ENCODE measurements around the gene CXCR6. TPM values are rescaled to one million over a fixed set of nuclear protein-coding genes. Genes with fewer than 3 reads are reported as not detected.

Gene CXCR6
- total and polyA plus RNA-seq, 12 donors, result 0.17 to 1.2 (median 0.35) TPM; not detected in 4

DNA sequence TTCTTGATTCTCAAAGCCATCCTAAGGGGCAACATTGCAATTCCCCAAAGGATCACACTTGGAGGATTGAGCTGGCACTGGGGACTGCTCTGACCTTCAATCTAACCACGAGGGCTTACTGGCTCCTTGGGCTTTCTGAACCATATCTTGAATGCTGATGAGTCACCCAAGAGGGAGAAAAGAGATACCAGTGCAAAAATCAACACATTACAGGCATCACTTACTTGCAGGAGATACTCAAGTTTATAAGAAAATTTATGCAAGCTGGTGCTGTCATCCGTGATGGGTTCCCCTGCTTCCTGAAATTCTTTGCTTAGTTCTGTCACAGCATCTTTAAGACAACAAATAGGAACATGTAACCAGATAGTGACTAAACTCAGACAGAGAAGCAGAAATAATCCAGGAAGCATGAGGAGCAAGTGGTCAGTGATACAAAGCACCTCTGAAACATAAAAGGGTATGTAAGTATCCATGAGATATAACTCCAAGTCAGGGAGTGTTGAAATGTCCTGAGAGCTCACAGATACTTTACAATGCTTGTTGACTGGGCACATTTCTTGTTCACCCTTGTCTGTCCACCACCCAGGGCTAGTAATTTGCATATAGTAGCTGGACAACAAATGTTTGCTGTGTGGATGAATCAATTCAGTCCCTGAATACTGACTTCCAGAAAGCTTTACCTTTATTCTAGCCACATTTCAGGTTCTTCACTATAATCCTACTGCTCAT, 38.2 kb downstream of the CXCR6 start:
- Histone ChIP-seq H3K27ac (peak overlapping the region in 4 of 10 donors; percentile 3 to 98 (median 34)), H3K36me3 (peaks cover 0 to 84% (median 62%) of the 10 kb centered on the region in 9 donors), H3K4me1 (peaks cover 19 to 82% (median 45%) of the 10 kb centered on the region in 9 donors), H3K9me3 (no peaks in the 10 kb centered on the region), H3K27me3 (no peaks in the 10 kb centered on the region), H3K4me3 (no peak overlapping the region)
- intact Hi-C loops (cut with DNase I), result loop anchor here in 1 of 10 donors (5.0 kb wide), 1 partner anchor 39 kb away; the partner anchor contains the start of gene CXCR6
- ATAC-seq (no peak), DNase-seq (no peak)
- TF ChIP-seq, protein P1, sequence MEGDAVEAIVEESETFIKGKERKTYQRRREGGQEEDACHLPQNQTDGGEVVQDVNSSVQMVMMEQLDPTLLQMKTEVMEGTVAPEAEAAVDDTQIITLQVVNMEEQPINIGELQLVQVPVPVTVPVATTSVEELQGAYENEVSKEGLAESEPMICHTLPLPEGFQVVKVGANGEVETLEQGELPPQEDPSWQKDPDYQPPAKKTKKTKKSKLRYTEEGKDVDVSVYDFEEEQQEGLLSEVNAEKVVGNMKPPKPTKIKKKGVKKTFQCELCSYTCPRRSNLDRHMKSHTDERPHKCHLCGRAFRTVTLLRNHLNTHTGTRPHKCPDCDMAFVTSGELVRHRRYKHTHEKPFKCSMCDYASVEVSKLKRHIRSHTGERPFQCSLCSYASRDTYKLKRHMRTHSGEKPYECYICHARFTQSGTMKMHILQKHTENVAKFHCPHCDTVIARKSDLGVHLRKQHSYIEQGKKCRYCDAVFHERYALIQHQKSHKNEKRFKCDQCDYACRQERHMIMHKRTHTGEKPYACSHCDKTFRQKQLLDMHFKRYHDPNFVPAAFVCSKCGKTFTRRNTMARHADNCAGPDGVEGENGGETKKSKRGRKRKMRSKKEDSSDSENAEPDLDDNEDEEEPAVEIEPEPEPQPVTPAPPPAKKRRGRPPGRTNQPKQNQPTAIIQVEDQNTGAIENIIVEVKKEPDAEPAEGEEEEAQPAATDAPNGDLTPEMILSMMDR (IDR thresholded peaks at IDR 0.05), result no peak
- WGBS, 2 donors, result 33 to 39% methylated on average over 2 of the region's 2 CpGs

DNA sequence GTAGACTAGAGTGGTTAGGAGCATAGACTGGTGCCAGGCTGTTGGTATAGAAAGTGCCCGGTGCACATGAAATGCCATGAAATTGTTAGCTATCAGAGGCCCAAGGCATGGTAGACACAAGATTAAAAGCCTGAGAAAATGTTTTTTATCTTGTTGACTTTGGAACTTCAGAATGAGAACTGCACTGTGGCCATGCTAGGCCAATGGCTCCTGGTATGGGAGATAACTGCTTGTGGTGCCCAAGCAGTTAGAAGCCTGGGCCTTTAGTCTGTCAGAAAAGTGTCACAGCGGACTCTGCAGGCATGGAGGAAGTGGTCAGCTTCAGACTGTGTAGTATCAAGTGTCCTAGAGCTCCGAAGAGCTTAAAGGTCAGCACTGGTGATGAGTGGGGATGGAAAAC, 40.5 kb downstream of the CXCR6 start:
- ATAC-seq (no peak), DNase-seq (no peak)
- TF ChIP-seq, protein P1 (IDR thresholded peaks at IDR 0.05), result no peak
- H3K9me3 ChIP-seq, result no peaks in the 10 kb centered on the region
- intact Hi-C loops (cut with DNase I), result loop anchor here in 1 of 10 donors (5.0 kb wide), 1 partner anchor 41 kb away; the partner anchor contains the start of gene CXCR6
- no peaks in the 10 kb centered on the region for H3K27me3 ChIP-seq
- H3K36me3 ChIP-seq, result peaks cover 0 to 64% (median 46%) of the 10 kb centered on the region in 9 donors
- H3K4me1 ChIP-seq, result peaks cover 35 to 92% (median 67%) of the 10 kb centered on the region in 9 donors
- 62 to 69% methylated on average over 3 of the region's 3 CpGs for WGBS, 2 donors
- no peak overlapping the region for H3K4me3 ChIP-seq
- peak overlapping the region in 9 of 10 donors; percentile 9 to 99 (median 94) for H3K27ac ChIP-seq

DNA sequence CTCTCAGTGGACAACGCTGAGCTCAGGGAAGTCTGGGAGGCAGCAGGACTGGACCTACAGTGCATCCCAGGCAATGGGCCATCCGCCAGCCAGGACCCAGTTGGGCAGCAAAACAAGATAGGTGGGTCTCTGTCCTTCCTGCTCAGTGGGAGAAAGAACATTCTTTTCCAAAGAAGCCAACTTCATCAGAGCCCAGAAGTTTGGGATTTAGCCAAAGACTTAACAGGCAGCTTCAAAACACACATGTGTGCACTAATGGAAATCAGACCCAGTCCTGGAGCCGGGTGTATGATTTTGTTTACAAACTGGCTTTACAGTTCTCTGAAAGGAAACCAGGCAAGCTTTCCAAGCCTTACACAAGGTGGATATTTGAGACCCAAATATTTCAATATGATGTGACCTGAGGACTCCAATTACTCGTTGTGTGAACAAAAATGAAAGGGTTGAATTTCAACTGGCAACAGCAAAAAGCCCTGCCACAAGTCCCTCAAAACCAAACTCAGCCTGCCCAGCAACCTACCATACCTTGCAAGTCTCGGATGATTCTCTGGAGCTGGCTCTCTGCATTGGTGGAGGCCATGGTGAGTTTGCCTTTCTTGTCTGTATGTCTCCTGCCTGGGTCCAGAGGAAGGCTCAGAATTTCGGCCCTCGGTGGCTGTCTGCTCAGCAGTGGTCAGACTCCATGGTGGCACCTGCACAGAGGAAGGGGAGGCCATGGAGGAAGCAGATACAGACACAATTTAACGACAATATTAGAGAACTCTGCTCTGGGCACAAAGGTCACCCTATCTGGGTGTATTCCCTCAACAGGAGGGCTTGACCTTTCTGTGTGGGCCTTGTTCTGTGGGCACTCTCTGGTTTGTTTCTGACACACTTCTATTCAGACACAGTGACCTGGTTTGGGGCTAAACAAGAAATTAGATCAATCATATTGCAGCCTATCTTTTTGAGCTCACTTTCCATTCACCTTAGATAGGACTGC, 41.4 kb downstream of the CXCR6 start:
- WGBS, 2 donors, result 63 to 70% methylated on average over 8 of the region's 8 CpGs
- Histone ChIP-seq H3K27me3 (no peaks in the 10 kb centered on the region), H3K36me3 (peaks cover 0 to 57% (median 40%) of the 10 kb centered on the region in 9 donors), H3K27ac (peak overlapping the region; percentile 79 to 99 (median 92)), H3K4me3 (no peak overlapping the region), H3K9me3 (no peaks in the 10 kb centered on the region), H3K4me1 (peaks cover 39 to 96% (median 76%) of the 10 kb centered on the region in 9 donors)
- TF ChIP-seq, protein P1 (IDR thresholded peaks at IDR 0.05), result no peak
- ATAC-seq, result no peak
- DNase-seq, result no peak
- intact Hi-C loops (cut with DNase I), result loop anchor here in 2 of 10 donors (5.0 kb wide), 2 partner anchors 42 to 83 kb away; partner anchors contain the start of gene CXCR6 (in 1 of the 2)

All from heart right ventricle (tissue), 16 donors.